Endothelial cell of umbilical vein (primary cell): ENCODE results near the gene SOSTDC1. TPM values are rescaled to one million over a fixed set of nuclear protein-coding genes. Genes with fewer than 3 reads are reported as not detected.

Experiments
- BruUV-seq: library from RNA; stranded (reverse); fragments of 400-500 nt; replicated peaks from 2 replicates; lab custom pipeline; 2021; lab: Mats Ljungman, UMichigan
- CTCF ChIA-PET: fragments of 300-600, 350-600 bp; sonication (Branson Sonifier 250); formaldehyde crosslinking; loops from one replicate; lab custom pipeline; 2021; ENCODE audit warnings: antibody characterized with exemption, inconsistent platforms; lab: Charles Lee
- POLR2A ChIA-PET: fragments of 300-600, 350-600 bp; sonication (Branson Sonifier 250); formaldehyde crosslinking; loops from one replicate; lab custom pipeline; 2021; ENCODE audit warnings: antibody characterized with exemption, inconsistent platforms; lab: Charles Lee
- DNase-seq: peaks from one replicate; pipeline ENCODE4 v3.0.0-alpha.2; 2011; ENCODE audit warnings: low read depth, low spot score
- FAIRE-seq: peaks from 2 replicates; lab custom pipeline; 2011; peaks lifted over from hg19 to GRCh38; lab: Jason Lieb, UNC
- H2AFZ ChIP-seq: 2 replicates; pipeline ENCODE4 v1.6.0; 2012; ENCODE audit warnings: low read depth, low read length, control low read depth, inconsistent platforms
- H3K27ac ChIP-seq: 2 replicates; pipeline ENCODE4 v1.5.1; 2011; ENCODE audit warnings: low read depth, mild to moderate bottlenecking, control low read depth, low read length, moderate library complexity; ENCODE audit not compliant: insufficient read depth
- H3K27me3 ChIP-seq, 2 experiments: 2 replicates each; pipeline versions ENCODE4 v1.6.0 to v1.6.1; 2011; ENCODE audit warnings: low read length in 2 of 2, mixed read lengths in 1 of 2; ENCODE audit not compliant: control insufficient read depth in 2 of 2, insufficient read depth in 2 of 2
- H3K36me3 ChIP-seq, 2 experiments: 2 replicates in 1 of 2; 3 replicates in 1 of 2; pipeline ENCODE4 v1.5.1; 2011; ENCODE audit warnings: low read length in 2 of 2, mild to moderate bottlenecking in 1 of 2, moderate library complexity in 1 of 2; ENCODE audit not compliant: control insufficient read depth in 2 of 2, insufficient read depth in 2 of 2; ENCODE audit errors: extremely low read depth in 1 of 2
- H3K4me1 ChIP-seq: 3 replicates; pipeline ENCODE4 v1.5.1; 2011; ENCODE audit warnings: mild to moderate bottlenecking, low read length; ENCODE audit not compliant: control insufficient read depth, insufficient read depth; ENCODE audit errors: extremely low read depth
- H3K4me2 ChIP-seq: 2 replicates; pipeline ENCODE4 v1.6.1; 2011; ENCODE audit warnings: low read length, control low read depth, mixed read lengths; ENCODE audit not compliant: insufficient read depth
- H3K4me3 ChIP-seq, 3 experiments: fragments of 200-600 bp in 1 of 3; sonication (generic), shearing (Covaris generic) in 1 of 3; replicated peaks in 1 of 3; 2 replicates each; pipeline ENCODE4 v1.5.1; 2011 to 2016; ENCODE audit warnings: control low read depth in 3 of 3, low read length in 3 of 3, mild to moderate bottlenecking in 2 of 3, inconsistent platforms in 1 of 3, low read depth in 1 of 3, moderate library complexity in 1 of 3; ENCODE audit not compliant: insufficient read depth in 1 of 3
- H3K79me2 ChIP-seq: 2 replicates; pipeline ENCODE4 v1.6.0; 2012; ENCODE audit warnings: low read length, inconsistent platforms; ENCODE audit not compliant: control insufficient read depth, insufficient read depth
- H3K9ac ChIP-seq: replicated peaks from 2 replicates; pipeline ENCODE3; 2011; ENCODE audit warnings: low read length, control low read depth; ENCODE audit not compliant: insufficient read depth; ENCODE audit errors: extremely low read depth
- H3K9me1 ChIP-seq: replicated peaks from 3 replicates; pipeline ENCODE4 v1.6.0; 2011; ENCODE audit warnings: mild to moderate bottlenecking, low read length; ENCODE audit not compliant: control insufficient read depth, insufficient read depth; ENCODE audit errors: extremely low read depth
- H3K9me3 ChIP-seq: replicated peaks from 2 replicates; pipeline ENCODE4 v1.5.1; 2012; ENCODE audit warnings: low read length, inconsistent platforms; ENCODE audit not compliant: control insufficient read depth, insufficient read depth
- H4K20me1 ChIP-seq: replicated peaks from 2 replicates; pipeline ENCODE3; 2011; ENCODE audit warnings: mild to moderate bottlenecking, low read length; ENCODE audit not compliant: control insufficient read depth, insufficient read depth; ENCODE audit errors: extremely low read depth
- EZH2 ChIP-seq: IDR thresholded peaks from 2 replicates; pipeline ENCODE4 v1.6.1; 2012; ENCODE audit warnings: borderline replicate concordance, low read depth, mild to moderate bottlenecking, moderate library complexity, low read length, inconsistent platforms; ENCODE audit not compliant: severe bottlenecking
- FOS ChIP-seq: IDR thresholded peaks from 2 replicates; pipeline ENCODE4 v1.6.1; 2011; ENCODE audit warnings: mild to moderate bottlenecking, low read length, moderate library complexity, borderline replicate concordance; ENCODE audit not compliant: insufficient read depth
- JUN ChIP-seq: IDR thresholded peaks from 2 replicates; pipeline ENCODE4 v1.6.1; 2011; ENCODE audit warnings: borderline replicate concordance, low read depth; ENCODE audit not compliant: insufficient read length, insufficient read depth
- MYC ChIP-seq: IDR thresholded peaks from one replicate; pipeline ENCODE4 v1.6.1; 2011; ENCODE audit warnings: mild to moderate bottlenecking, low read depth, low read length
- POLR2A ChIP-seq: IDR thresholded peaks from 2 replicates; pipeline ENCODE4 v1.6.1; 2012; ENCODE audit warnings: low read depth, mild to moderate bottlenecking, control low read depth, low read length
- dilution Hi-C: fragments of 300-500 bp; cut with MboI; formaldehyde crosslinking; loops from one replicate; pipeline ENCODE4 v1.15.0; 2019; ENCODE audit warnings: low sequenced_read_pairs; ENCODE audit not compliant: extremely low pct_ligation_motif_present
- intact Hi-C: fragments of 100-400 bp; cut with micrococcal nuclease; formaldehyde crosslinking; loops from one replicate; pipeline ENCODE4 v1.10.0; 2022
- polyA plus RNA-seq, 4 experiments: library from polyadenylated mRNA; depleted of rRNA in 3 of 4; stranded (reverse) in 3 of 4; unstranded in 1 of 4; fragments of >200 nt; gene quantifications; 2 replicates each; pipeline versions ENCODE4 v1.2.1 to v1.2.3, GENCODE V29; 2011 to 2012; ENCODE audit warnings: missing spikeins in 1 of 4
- small RNA-seq: library from RNA; depleted of rRNA; stranded (forward); fragments of <200 nt; gene quantifications from one replicate; pipeline ENCODE3, GENCODE V24; 2012; ENCODE audit warnings: low replicate concordance, low read depth; ENCODE audit not compliant: insufficient read depth, insufficient read length
- total RNA-seq: library from RNA; stranded (reverse); gene quantifications from 2 replicates; pipeline ENCODE4 v1.2.3, GENCODE V29; 2021
- TF ChIP-seq, protein P1 (sequence below): IDR thresholded peaks from 2 replicates; pipeline ENCODE4 v1.6.1; 2011; ENCODE audit not compliant: insufficient read depth, insufficient read length
- TF ChIP-seq, protein P2 (sequence below), 2 donors: IDR thresholded peaks; 1 replicate in 1 of 2; 2 replicates in 1 of 2; pipeline ENCODE4 v1.5.1; 2011; ENCODE audit warnings: low read length in 2 of 2, mild to moderate bottlenecking in 2 of 2, moderate library complexity in 2 of 2, control low read depth in 1 of 2, inconsistent platforms in 1 of 2, low read depth in 1 of 2; ENCODE audit not compliant: insufficient read depth in 1 of 2; ENCODE audit errors: extremely low read depth in 1 of 2

SOSTDC1 gene
- total and polyA plus RNA-seq, 2 donors (not counting 3 experiments of a cell fraction or from before 2014, with no cell fraction given) = not detected

DNA sequence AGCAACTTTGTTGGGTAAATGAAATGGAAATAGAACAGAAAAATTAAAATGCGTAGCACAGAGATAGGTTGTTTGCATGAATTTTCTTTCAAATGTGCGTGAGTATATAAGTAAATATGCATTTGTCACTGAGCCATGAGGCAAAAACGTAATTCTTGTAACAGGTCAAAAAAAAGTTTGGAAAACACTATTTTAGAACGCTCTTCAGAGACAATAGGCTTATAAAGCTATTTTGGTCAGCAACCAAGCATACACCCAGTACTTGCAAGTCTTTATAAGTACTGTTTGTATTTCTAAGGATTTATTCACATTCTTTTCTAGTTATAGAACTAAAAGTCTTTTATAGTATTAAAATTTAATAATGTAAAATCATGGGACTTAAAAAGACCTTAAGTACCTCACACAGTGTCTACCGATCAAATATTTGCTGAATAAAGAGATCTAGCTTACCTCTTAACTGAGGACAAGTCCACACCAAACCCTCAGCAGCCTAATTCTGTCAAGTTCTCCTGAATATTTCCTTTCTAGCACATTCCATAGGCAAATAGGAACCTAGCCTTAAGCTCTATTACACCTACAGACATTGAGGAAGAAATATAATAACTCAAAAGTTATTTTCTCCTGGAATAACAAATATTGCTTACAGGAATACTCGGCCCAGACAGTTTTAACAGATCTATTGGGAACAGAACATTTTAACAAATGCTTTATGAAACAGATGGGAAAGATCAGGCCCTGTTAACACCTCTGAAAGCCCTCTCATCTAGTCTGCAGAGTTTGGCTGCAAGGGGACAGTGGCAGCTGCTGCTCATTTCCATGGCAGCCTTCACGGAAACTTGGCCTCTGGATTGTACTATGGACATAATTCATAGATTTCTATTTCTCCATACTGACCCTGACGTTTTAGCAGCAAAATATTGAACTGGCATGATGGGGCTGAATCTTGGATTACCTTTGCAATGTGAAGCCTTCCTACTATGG is 53.0 kb downstream of the SOSTDC1 start:
- H3K4me3 ChIP-seq = no peak overlapping the region
- dilution Hi-C loops (no loop called here), intact Hi-C loops (no loop called here)
- H3K27ac ChIP-seq = no peak overlapping the region
- FAIRE-seq (no peak), DNase-seq (no peak)
- no peak overlapping the region for H3K9ac ChIP-seq
- H3K79me2 ChIP-seq = no peaks in the 10 kb centered on the region
- H4K20me1 ChIP-seq = no peaks in the 10 kb centered on the region
- no peaks in the 10 kb centered on the region for H3K36me3 ChIP-seq
- no peaks in the 10 kb centered on the region for H3K27me3 ChIP-seq
- no peaks in the 10 kb centered on the region for H3K4me1 ChIP-seq
- no peak overlapping the region for H2AFZ ChIP-seq
- no peaks in the 10 kb centered on the region for H3K9me1 ChIP-seq
- no peaks in the 10 kb centered on the region for H3K9me3 ChIP-seq
- ChIA-PET POLR2A (no interaction called here), CTCF (no interaction called here)
- H3K4me2 ChIP-seq = no peak overlapping the region
- TF ChIP-seq JUN (no peak), FOS (no peak), MYC (no peak), POLR2A (no peak), EZH2 (no peak)
- TF ChIP-seq, protein P1, sequence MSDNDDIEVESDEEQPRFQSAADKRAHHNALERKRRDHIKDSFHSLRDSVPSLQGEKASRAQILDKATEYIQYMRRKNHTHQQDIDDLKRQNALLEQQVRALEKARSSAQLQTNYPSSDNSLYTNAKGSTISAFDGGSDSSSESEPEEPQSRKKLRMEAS = no peak
- TF ChIP-seq, protein P2, sequence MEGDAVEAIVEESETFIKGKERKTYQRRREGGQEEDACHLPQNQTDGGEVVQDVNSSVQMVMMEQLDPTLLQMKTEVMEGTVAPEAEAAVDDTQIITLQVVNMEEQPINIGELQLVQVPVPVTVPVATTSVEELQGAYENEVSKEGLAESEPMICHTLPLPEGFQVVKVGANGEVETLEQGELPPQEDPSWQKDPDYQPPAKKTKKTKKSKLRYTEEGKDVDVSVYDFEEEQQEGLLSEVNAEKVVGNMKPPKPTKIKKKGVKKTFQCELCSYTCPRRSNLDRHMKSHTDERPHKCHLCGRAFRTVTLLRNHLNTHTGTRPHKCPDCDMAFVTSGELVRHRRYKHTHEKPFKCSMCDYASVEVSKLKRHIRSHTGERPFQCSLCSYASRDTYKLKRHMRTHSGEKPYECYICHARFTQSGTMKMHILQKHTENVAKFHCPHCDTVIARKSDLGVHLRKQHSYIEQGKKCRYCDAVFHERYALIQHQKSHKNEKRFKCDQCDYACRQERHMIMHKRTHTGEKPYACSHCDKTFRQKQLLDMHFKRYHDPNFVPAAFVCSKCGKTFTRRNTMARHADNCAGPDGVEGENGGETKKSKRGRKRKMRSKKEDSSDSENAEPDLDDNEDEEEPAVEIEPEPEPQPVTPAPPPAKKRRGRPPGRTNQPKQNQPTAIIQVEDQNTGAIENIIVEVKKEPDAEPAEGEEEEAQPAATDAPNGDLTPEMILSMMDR (IDR thresholded peaks at IDR 0.05; ENCODE audit: extremely low read depth in 1 of 2, insufficient read depth in 1 of 2, low read depth in 1 of 2, low read length in 2 of 2) = no peak
- BruUV-seq = no TSS peak

Small RNA genes within 50 kb of the gene (small RNA-seq; reads per million reads assigned to genes)
- gene AC005014.3 = not detected

Other genes starting within 250 kb of the SOSTDC1 start
- 2.9 and 3.5 TPM in 2 replicates for gene CRPPA, start 44.2 kb downstream of the SOSTDC1 start, total RNA-seq
- gene CRPPA, start 44.2 kb downstream of the SOSTDC1 start, polyA plus RNA-seq = 0.58 and 0.64 TPM in 2 replicates
- not detected in 2 replicates for gene LRRC72, start 61.1 kb upstream of the SOSTDC1 start, total RNA-seq
- gene LRRC72, start 61.1 kb upstream of the SOSTDC1 start, polyA plus RNA-seq = not detected in 2 replicates
- 9.8 and 11.6 TPM in 2 replicates for gene ANKMY2, start 180.0 kb upstream of the SOSTDC1 start, total RNA-seq
- 5.5 and 7.7 TPM in 2 replicates for gene ANKMY2, start 180.0 kb upstream of the SOSTDC1 start, polyA plus RNA-seq
- gene BZW2, start 180.4 kb upstream of the SOSTDC1 start, total RNA-seq = 95.3 and 106 TPM in 2 replicates
- 25.7 and 39.7 TPM in 2 replicates for gene BZW2, start 180.4 kb upstream of the SOSTDC1 start, polyA plus RNA-seq